GM21423 (cell line): ENCODE measurements around the gene TMEM192.
A peak's percentile ranks its signal among the peaks of the same experiment; 100 is the strongest.
"Not testable (repeated sequence)": the region's sequence is repeated elsewhere in the genome, so short reads cannot be mapped to it uniquely, and the experiment has no call there.

Source experiments
- ATAC-seq: cut with Tn5 transposase; IDR thresholded peaks from one replicate; pipeline ENCODE4 v1.9.1; 2021; ENCODE audit warnings: mild to moderate bottlenecking, moderate library complexity; ENCODE audit not compliant: unreplicated experiment

The TMEM192 gene

GRCh38 chr4:165112368-165113121 lies at the start of gene TMEM192:
TMEM192 (minus strand) TSS chr4:165112860; CDS start chr4:165112773, 87 bp downstream.
- ATAC-seq, result peak; percentile 97

GRCh38 chr4:165158762-165159161 lies 46.1 kb upstream of the TMEM192 start:
- ATAC-seq, result no peak

- no peak for ATAC-seq
Observed at GRCh38 chr4:165156906-165157305, 44.2 kb upstream of the TMEM192 start.

- no peak for ATAC-seq
Observed at GRCh38 chr4:165154482-165154881, 41.8 kb upstream of the TMEM192 start.

- ATAC-seq, result no peak
Observed at GRCh38 chr4:165152527-165152926, 39.9 kb upstream of the TMEM192 start.

GRCh38 chr4:165151734-165152133 lies 39.1 kb upstream of the TMEM192 start:
- ATAC-seq, result no peak

- no peak for ATAC-seq
Observed at GRCh38 chr4:165150545-165150944, 37.9 kb upstream of the TMEM192 start.

GRCh38 chr4:165138843-165139242 lies 26.2 kb upstream of the TMEM192 start:
- ATAC-seq, result no peak

- ATAC-seq, result no peak
Observed at GRCh38 chr4:165137205-165137604, 24.5 kb upstream of the TMEM192 start.

GRCh38 chr4:165136529-165136928 lies 23.9 kb upstream of the TMEM192 start:
- no peak for ATAC-seq

- no peak for ATAC-seq
Observed at GRCh38 chr4:165133150-165133549, 20.5 kb upstream of the TMEM192 start.

GRCh38 chr4:165131247-165131832 lies 18.7 kb upstream of the TMEM192 start:
- ATAC-seq, result peak; percentile 84

GRCh38 chr4:165129924-165130323 lies 17.3 kb upstream of the TMEM192 start:
- ATAC-seq, result no peak

- ATAC-seq, result not testable (repeated sequence)
Observed at GRCh38 chr4:165125869-165126499, 13.3 kb upstream of the TMEM192 start.

- no peak for ATAC-seq
Observed at GRCh38 chr4:165124488-165124887, 11.8 kb upstream of the TMEM192 start.

GRCh38 chr4:165118256-165118909 lies 5.7 kb upstream of the TMEM192 start:
- ATAC-seq, result peak; percentile 83

GRCh38 chr4:165115301-165115700 lies 2.6 kb upstream of the TMEM192 start:
- no peak for ATAC-seq

- no peak for ATAC-seq
Observed at GRCh38 chr4:165111906-165112367, 723 bp downstream of the TMEM192 start.

- no peak for ATAC-seq
Observed at GRCh38 chr4:165106518-165106917, 6.1 kb downstream of the TMEM192 start.

GRCh38 chr4:165101641-165102040 lies 11.0 kb downstream of the TMEM192 start:
- ATAC-seq, result no peak

- no peak for ATAC-seq
Observed at GRCh38 chr4:165096776-165097175, 15.9 kb downstream of the TMEM192 start.
